SIG-M5 (cell line): Measurements from ENCODE around the gene AGFG2.
"Not testable (repeated sequence)": the region's sequence is repeated elsewhere in the genome, so short reads cannot be mapped to it uniquely, and the experiment has no call there.

ENCODE experiments used
- DNase-seq: peaks from one replicate; lab custom pipeline; 2025; lab: John Stamatoyannopoulos, UW

Gene AGFG2

DNA sequence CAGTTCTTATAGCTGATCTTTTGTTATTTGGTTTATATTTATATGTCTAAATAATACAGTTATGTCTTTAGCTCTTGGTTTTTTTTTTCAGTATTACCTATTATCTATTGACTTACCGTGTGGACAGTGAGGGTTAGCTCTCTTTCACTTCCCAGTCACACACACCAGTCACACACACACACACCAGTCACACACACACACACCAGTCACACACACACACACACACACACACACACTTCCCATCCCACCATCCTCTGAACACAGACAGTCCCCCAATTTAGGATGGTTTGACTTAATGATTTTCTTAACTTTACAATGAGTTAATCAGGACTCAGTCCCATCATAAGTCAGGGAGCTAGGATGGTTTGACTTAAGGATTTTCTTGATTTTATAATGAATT lies 18.9 kb upstream of the AGFG2 start:
- no peak for DNase-seq

- DNase-seq = no peak
These were observed 17.9 kb upstream of the AGFG2 start for GRCh38 chr7:100521076-100521475.

GRCh38 chr7:100521909-100522593 lies 17.0 kb upstream of the AGFG2 start:
- not testable (repeated sequence) for DNase-seq

DNA sequence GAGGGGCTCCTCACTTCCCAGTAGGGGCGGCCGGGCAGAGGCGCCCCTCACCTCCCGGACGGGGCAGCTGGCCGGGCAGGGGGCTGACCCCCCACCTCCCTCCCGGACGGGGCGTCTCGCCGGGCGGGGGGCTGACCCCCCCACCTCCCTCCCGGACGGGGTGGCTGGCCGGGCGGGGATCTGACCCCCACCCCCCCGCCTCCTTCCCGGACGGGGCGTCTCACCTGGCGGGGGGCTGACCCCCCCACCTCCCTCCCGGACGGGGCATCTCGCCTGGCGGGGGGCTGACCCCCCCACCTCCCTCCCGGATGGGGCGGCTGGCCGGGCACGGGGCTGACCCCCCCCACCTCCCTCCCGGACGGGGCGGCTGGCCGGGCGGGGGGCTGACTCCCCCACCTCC lies 15.8 kb upstream of the AGFG2 start:
- DNase-seq = not testable (repeated sequence)

- not testable (repeated sequence) for DNase-seq
These were observed 10.7 kb upstream of the AGFG2 start for GRCh38 chr7:100528108-100528866.

GRCh38 chr7:100532165-100533022 lies 6.6 kb upstream of the AGFG2 start:
- DNase-seq = no peak

DNA sequence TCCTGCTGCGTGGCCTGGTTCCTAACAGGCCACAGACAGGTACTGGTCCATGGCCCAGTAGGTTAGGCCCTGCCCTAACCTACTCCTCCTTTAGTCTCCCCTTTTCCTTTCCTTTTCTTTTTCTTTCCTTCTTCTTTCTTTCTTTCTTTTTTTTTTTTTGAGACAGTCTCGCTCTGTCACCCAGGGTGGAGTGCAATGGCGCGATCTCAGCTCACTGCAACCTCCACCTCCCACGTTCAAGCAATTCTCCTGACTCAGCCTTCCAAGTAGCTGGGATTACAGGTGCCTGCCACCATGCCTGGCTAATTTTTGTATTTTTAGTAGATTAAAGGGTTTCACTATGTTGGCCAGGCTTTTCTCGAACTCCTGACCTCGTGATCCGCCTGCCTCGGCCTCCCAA lies 3.0 kb upstream of the AGFG2 start:
- not testable (repeated sequence) for DNase-seq

- DNase-seq = not testable (repeated sequence)
These were observed 2.3 kb upstream of the AGFG2 start for GRCh38 chr7:100536695-100537094.

DNA sequence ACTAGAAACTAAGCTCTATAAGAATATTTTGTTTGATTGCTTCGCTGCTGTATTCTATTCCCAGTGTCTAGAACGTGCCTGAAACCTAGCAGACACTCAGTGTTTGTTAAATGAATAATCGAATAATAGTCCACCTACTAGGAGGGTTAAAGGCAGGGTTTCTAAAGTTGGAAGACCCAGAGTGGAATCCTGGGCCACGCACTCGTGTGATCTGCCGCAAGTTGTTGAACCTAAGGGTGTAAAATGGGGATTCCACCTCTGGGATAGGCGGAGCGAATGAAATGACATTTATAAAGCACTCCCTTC lies 702 bp upstream of the AGFG2 start:
- DNase-seq = no peak

DNA sequence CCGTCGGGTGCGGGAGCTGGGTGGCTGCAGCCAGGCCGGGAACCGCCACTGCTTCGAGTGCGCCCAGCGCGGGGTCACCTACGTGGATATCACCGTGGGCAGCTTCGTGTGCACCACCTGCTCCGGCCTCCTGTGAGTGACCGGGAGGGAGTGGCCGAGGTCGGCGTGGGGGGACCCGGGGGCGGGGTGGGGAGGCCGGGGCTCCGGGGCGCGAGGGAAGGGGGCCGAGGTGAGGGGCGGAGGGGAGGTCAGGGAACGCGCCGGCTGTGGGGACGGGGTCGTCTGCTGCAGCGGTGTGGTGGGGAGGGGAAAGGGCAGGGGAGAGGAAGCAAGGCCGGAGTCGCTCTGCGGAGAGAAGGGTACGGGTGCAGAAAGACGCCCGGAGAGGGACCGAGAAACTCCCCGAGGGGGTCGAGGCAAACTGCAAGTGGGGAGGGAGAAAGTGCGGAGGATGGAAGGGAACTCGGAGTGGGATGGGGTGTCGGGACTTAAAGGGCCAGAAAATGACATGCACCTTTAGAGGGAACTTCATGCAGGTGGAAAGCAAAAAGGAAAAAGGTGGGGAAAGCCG lies 518 bp downstream of the AGFG2 start:
- no peak for DNase-seq

GRCh38 chr7:100540073-100540723 lies 1.2 kb downstream of the AGFG2 start:
- DNase-seq = no peak

GRCh38 chr7:100541309-100541708 lies 2.3 kb downstream of the AGFG2 start:
- DNase-seq = not testable (repeated sequence)

DNA sequence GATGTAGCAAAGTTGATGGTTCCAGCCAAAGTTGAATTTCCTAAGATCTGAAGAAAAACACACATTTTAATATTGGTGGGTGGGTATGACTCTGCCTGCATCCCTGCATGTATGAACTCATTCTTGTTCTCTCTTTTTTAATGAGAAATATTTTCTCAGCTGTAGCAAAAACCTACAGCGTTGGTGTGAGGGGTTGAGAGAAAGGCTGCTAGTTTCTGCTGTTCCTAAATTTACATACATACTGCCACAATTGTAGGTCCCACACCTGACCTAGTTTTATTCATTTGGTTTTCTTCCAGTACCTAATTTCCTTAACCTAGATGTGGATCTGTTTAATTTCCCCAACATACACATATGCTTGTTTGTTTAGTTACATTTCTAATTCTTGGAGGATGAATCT lies 4.6 kb downstream of the AGFG2 start:
- no peak for DNase-seq

- DNase-seq = no peak
These were observed 5.4 kb downstream of the AGFG2 start for GRCh38 chr7:100544386-100544785.

GRCh38 chr7:100544967-100545359 lies 6.0 kb downstream of the AGFG2 start:
- DNase-seq = no peak

GRCh38 chr7:100545360-100546128 lies 6.5 kb downstream of the AGFG2 start:
- DNase-seq = no peak

DNA sequence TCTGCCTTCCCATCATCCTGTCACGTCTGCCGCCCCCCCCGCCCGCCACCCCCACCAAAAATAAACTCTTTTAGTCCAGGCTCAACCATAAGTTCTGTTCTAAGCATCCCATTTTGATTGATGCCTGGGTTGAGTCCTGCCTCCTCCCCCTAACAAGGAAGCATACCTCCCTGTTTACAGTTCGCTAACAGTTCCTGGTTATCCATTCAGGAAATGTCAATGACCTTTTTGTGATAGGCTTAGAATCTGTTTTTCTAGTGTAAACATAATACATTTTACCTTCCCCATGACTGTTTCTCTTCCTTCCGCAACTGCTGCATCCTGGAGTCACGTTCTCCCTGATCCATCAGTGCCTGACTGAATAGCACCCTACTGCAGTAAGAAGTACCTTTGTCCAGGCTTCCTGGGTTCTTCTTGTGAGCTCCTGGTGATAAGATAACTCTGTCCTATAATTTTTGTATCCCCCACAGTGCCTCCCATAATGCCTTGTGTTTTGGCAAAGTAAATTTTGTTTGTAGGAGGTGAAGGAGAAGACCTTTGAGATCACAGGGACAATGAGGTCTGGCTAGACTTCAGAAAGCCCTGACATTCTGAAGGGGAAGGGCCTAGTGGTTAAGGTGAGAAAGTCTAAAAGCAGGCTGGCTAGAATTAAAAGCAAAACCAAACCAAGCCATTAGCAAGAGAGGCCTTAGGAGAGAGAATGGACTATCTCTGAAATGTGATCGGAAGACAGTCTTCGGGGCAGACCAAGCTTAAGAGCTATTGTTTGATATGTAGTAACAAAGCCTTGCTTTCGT lies 7.3 kb downstream of the AGFG2 start:
- no peak for DNase-seq

DNA sequence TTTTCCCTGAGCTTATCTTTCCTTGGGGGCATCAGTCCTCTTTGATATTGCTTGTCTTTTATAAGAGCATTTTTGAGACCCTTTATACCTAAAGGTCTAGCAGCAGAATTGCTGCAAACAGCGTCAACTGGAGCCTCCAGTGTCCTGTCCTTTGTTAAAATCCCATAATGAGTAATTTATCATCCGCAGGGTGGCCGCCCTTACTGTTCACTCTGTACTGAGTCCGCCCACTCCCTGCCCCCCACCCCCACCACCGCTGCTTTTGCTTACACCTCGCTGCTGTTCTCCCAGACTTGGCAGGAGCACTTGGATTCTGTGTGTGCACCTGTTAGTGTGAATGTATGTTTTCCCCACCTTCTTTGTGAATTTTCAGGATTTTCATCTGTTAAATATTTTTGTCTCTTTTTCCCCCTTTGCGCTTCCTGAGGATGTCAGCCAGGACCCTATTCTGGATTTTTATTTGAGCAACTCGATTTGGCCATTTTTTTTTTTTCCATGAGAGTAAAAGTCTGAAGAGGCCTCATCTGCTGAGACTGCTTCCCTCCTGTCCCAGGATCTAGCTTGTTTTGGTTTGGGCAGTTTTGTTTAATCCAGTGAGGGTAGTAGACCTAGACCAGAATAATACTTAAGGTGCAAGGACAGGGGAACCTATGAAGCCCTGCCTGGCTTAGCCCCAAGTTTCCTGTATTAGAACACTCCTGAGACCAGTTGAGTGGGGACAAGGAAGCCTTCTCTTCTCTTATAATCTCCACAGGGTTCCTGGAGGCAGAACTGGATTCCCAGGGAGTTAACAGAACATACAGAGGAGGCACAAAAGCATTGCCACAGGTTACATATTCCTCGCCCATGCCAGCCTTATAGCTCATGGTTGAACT lies 8.2 kb downstream of the AGFG2 start:
- no peak for DNase-seq

- no peak for DNase-seq
These were observed 8.9 kb downstream of the AGFG2 start for GRCh38 chr7:100547872-100548271.
